Measurements from ENCODE around the gene ATP6V1B1. TPM values are rescaled to one million over a fixed set of nuclear protein-coding genes. Genes with fewer than 3 reads are reported as not detected.

The ATP6V1B1 gene
- total and polyA plus RNA-seq, 4 donors, result not detected

DNA sequence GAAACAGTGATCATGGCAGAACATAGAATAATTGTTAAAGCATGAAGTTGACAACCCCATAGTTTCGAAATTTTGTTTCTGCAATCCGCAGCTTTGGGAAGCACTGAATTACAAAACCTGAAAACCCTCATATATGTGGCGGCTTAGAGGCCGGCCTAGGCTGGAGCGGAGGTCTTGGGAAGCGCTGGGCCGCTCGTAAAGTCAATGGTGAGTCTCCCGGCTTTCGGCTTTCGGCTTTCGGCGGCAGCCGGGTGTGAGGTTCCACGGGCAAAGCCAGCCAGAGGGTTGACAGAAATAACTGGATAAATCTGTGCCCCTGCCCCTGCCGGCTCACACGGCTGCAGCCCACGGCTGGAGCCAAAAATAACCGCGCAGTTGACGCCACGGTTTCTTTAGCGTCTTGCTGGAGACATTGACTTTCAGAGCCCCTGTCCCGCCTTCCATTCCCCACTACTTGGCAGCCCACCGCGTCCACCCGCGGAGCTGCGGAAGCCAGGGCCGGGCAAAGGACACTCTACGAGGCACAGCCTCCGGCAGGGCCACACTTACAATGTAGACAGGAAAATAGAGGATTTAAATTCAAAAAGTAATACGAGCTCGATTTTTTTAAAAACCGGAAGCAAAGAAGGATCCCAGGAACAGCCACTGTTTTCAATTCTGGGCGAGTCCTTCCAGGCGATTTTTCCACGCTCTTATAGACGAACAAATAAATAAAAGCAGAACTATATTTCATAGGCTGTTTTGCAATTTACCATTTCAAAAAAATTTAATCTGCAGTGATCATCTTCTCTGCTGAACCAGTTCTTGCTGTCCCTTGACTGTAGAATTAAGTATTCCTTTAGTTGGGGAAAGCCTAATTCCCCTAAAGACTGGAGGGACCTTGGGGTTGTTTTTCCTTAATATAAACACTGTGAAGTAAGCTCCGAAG lies 28.3 kb upstream of the ATP6V1B1 start:
- TF ChIP-seq EGR1 (IDR thresholded peaks at IDR 0.05; ENCODE audit: low read depth in 2 of 2), result no peak
- TF ChIP-seq, protein P1, sequence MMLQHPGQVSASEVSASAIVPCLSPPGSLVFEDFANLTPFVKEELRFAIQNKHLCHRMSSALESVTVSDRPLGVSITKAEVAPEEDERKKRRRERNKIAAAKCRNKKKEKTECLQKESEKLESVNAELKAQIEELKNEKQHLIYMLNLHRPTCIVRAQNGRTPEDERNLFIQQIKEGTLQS (IDR thresholded peaks at IDR 0.05), result no peak
- DNase-seq (ENCODE audit: low spot score), result no peak
- 9% methylated on average over 40 of the region's 40 CpGs for WGBS
- no peak overlapping the region for H3K27ac ChIP-seq (ENCODE audit: low read depth in 1 of 2, low read length in 2 of 2)
- peaks cover 0 to 5% (median 2%) of the 10 kb centered on the region in 4 donors for H3K4me1 ChIP-seq (ENCODE audit: control insufficient read depth in 4 of 4, insufficient read depth in 4 of 4, low read length in 3 of 4)
- no peak overlapping the region for H3K9ac ChIP-seq (ENCODE audit: low read depth in 1 of 2, low read length in 2 of 2)
- no peaks in the 10 kb centered on the region for H3K36me3 ChIP-seq (ENCODE audit: control insufficient read depth in 4 of 4, insufficient read depth in 3 of 4, low read depth in 1 of 4, low read length in 3 of 4)
- peak overlapping the region in 1 of 3 donors; percentile 18 for H3K4me3 ChIP-seq (ENCODE audit: low read depth in 1 of 3, low read length in 3 of 3)
- peaks cover 4 to 25% (median 11%) of the 10 kb centered on the region in 4 donors for H3K27me3 ChIP-seq (ENCODE audit: control insufficient read depth in 4 of 4, insufficient read depth in 4 of 4, low read length in 3 of 4)
- peaks cover 0 to 4% (median 0%) of the 10 kb centered on the region in 4 donors for H3K9me3 ChIP-seq (ENCODE audit: control insufficient read depth in 4 of 4, low read length in 3 of 4)

DNA sequence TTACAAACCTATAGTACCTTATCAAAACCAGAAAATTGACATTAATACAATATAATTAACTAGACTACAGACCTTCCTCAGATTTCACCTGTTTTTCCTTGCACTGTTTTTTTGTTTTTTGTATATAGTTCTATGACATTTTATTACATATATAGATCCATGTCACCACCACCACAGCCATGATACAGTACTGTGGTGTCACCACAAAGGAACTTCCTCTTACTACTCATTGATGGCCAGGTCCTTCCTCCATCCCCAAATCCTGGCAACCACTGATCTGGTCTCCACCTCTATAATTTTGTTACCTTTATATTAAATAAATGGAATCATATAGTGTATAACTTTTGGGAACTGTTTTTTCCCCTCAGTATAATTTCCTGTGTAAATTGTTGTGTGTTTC lies 19.4 kb upstream of the ATP6V1B1 start:
- TF ChIP-seq SP1 (IDR thresholded peaks at IDR 0.05), result no peak
- TF ChIP-seq, protein P2, sequence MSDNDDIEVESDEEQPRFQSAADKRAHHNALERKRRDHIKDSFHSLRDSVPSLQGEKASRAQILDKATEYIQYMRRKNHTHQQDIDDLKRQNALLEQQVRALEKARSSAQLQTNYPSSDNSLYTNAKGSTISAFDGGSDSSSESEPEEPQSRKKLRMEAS (IDR thresholded peaks at IDR 0.05), result no peak
- no peak for TF ChIP-seq RAD21 (IDR thresholded peaks at IDR 0.05)
- TF ChIP-seq JUND (IDR thresholded peaks at IDR 0.05), result no peak
- TF ChIP-seq EGR1 (IDR thresholded peaks at IDR 0.05; ENCODE audit: low read depth in 2 of 2), result no peak
- TF ChIP-seq, protein P3, sequence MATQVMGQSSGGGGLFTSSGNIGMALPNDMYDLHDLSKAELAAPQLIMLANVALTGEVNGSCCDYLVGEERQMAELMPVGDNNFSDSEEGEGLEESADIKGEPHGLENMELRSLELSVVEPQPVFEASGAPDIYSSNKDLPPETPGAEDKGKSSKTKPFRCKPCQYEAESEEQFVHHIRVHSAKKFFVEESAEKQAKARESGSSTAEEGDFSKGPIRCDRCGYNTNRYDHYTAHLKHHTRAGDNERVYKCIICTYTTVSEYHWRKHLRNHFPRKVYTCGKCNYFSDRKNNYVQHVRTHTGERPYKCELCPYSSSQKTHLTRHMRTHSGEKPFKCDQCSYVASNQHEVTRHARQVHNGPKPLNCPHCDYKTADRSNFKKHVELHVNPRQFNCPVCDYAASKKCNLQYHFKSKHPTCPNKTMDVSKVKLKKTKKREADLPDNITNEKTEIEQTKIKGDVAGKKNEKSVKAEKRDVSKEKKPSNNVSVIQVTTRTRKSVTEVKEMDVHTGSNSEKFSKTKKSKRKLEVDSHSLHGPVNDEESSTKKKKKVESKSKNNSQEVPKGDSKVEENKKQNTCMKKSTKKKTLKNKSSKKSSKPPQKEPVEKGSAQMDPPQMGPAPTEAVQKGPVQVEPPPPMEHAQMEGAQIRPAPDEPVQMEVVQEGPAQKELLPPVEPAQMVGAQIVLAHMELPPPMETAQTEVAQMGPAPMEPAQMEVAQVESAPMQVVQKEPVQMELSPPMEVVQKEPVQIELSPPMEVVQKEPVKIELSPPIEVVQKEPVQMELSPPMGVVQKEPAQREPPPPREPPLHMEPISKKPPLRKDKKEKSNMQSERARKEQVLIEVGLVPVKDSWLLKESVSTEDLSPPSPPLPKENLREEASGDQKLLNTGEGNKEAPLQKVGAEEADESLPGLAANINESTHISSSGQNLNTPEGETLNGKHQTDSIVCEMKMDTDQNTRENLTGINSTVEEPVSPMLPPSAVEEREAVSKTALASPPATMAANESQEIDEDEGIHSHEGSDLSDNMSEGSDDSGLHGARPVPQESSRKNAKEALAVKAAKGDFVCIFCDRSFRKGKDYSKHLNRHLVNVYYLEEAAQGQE (IDR thresholded peaks at IDR 0.05), result no peak
- TF ChIP-seq, protein P4, sequence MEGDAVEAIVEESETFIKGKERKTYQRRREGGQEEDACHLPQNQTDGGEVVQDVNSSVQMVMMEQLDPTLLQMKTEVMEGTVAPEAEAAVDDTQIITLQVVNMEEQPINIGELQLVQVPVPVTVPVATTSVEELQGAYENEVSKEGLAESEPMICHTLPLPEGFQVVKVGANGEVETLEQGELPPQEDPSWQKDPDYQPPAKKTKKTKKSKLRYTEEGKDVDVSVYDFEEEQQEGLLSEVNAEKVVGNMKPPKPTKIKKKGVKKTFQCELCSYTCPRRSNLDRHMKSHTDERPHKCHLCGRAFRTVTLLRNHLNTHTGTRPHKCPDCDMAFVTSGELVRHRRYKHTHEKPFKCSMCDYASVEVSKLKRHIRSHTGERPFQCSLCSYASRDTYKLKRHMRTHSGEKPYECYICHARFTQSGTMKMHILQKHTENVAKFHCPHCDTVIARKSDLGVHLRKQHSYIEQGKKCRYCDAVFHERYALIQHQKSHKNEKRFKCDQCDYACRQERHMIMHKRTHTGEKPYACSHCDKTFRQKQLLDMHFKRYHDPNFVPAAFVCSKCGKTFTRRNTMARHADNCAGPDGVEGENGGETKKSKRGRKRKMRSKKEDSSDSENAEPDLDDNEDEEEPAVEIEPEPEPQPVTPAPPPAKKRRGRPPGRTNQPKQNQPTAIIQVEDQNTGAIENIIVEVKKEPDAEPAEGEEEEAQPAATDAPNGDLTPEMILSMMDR (IDR thresholded peaks at IDR 0.05; ENCODE audit: low read depth, low read length, missing input control), result no peak
- no peak for TF ChIP-seq FOXA1 (IDR thresholded peaks at IDR 0.05)
- TF ChIP-seq, protein P1 (IDR thresholded peaks at IDR 0.05), result no peak
- TF ChIP-seq HNF4A (conservative IDR thresholded peaks at IDR 0.05), result no peak
- no peak for TF ChIP-seq NR2F2 (IDR thresholded peaks at IDR 0.05)
- no peak for TF ChIP-seq YY1 (IDR thresholded peaks at IDR 0.05)
- no peak for TF ChIP-seq FOXA2 (IDR thresholded peaks at IDR 0.05)
- TF ChIP-seq HNF4G (IDR thresholded peaks at IDR 0.05), result no peak

More for the DNA sequence above, 19.4 kb upstream of the ATP6V1B1 start:
- no peaks in the 10 kb centered on the region for H3K9me3 ChIP-seq (ENCODE audit: control insufficient read depth in 4 of 4, low read length in 3 of 4)
- H3K27me3 ChIP-seq (ENCODE audit: control insufficient read depth in 4 of 4, insufficient read depth in 4 of 4, low read length in 3 of 4), result peaks cover 0 to 13% (median 0%) of the 10 kb centered on the region in 4 donors
- no peak overlapping the region for H3K4me3 ChIP-seq (ENCODE audit: low read depth in 1 of 3, low read length in 3 of 3)
- no peak for DNase-seq (ENCODE audit: low spot score)
- H3K4me1 ChIP-seq (ENCODE audit: control insufficient read depth in 4 of 4, insufficient read depth in 4 of 4, low read length in 3 of 4), result no peaks in the 10 kb centered on the region
- H3K9ac ChIP-seq (ENCODE audit: low read depth in 1 of 2, low read length in 2 of 2), result no peak overlapping the region
- H3K27ac ChIP-seq (ENCODE audit: low read depth in 1 of 2, low read length in 2 of 2), result no peak overlapping the region
- H3K36me3 ChIP-seq (ENCODE audit: control insufficient read depth in 4 of 4, insufficient read depth in 3 of 4, low read depth in 1 of 4, low read length in 3 of 4), result no peaks in the 10 kb centered on the region

All from liver (tissue), 9 donors.